ENCODE data around the gene AKR7A2.
A peak's percentile ranks its signal among the peaks of the same experiment; 100 is the strongest.
"Not testable (repeated sequence)": the region's sequence is repeated elsewhere in the genome, so short reads cannot be mapped to it uniquely, and the experiment has no call there.

AKR7A2 gene

DNA sequence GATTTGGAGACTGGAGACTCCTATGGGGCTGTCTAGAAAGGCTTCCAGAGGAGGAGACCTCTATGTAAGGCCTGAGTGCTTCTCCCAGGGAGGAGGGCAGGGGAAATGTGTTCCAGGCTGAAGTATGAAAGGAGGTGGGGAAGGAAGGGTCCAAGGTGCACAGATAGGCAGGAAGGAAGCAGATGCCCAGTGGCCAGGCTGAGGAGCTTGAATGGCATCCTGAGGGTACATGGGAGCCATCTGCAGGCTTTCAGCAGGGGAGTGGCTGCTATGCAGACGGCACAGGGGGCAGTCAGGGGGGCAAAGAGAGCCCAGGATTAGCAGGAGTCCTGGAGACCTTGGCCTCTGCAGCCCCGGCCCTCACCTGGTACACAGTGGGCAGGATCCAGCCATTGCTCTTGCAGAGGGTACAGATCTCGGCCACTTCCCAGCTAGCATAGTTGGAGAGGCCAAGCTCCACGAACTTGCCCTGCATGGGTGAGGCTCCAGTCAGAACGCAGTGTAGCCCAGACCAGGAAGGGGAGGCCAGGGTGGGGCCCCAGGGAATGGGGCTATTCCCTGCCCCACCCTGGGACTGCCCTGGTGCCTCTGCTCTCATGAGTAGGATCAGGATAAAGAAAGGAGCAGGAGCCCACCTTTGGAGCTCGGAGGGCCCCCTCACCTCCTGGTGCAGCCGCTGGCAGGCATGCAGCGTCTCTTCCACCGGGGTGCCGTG lies 4.0 kb downstream of the AKR7A2 start:
- DNase-seq (ENCODE audit: low read depth), result no peak

DNA sequence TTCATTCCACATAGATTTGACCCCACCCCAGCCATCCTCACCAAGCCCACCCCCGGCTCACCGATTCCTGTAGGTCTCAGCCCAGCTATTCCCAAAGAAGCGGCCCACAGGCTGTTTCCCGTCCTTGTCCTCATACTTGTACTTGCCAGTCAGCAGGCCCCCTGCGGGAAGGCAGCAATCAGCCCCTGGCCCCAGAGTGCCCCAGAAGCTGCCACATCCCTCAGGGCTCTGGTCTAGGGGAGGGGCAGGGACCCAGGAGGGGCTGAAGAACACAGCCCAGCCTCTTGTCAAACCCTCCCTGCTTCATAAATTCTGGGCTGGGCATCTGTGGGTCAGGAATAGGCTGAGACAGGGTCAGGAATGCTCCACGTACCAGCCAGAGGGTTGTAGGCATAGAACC lies 5.0 kb downstream of the AKR7A2 start:
- DNase-seq (ENCODE audit: low read depth), result no peak

GRCh38 chr1:19305880-19306279 lies 6.1 kb downstream of the AKR7A2 start:
- no peak for DNase-seq (ENCODE audit: low read depth)

GRCh38 chr1:19304081-19304480 lies 7.9 kb downstream of the AKR7A2 start:
- not testable (repeated sequence) for DNase-seq (ENCODE audit: low read depth)

GRCh38 chr1:19300211-19300610 lies 11.7 kb downstream of the AKR7A2 start:
- no peak for DNase-seq (ENCODE audit: low read depth)

DNA sequence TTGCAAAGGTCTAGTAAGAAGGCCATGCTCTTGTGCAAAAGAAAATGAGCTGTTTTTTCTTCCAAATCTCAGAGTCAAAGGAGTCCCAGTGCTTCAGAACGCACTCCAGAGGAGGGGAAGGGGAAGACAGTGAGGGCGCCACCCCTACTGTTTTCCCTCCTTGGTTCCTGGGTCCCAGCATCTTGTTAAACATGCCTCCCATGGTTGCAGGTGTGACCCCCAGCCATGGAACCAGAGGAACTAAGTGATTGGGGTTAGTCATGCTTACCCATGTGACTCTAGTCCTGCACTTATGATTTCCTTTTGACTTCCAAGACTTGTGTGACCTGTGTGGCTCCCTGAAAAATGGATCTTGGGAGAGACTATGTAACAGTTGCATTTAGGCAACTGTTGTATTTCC lies 17.3 kb downstream of the AKR7A2 start:
- DNase-seq (ENCODE audit: low read depth), result no peak

GRCh38 chr1:19289244-19289643 lies 22.7 kb downstream of the AKR7A2 start:
- no peak for DNase-seq (ENCODE audit: low read depth)

GRCh38 chr1:19288324-19289241 lies 23.4 kb downstream of the AKR7A2 start, which contains the start of gene AKR7A3:
TSS of gene AKR7A3 (minus strand) at chr1:19288770. CDS start at chr1:19288709, 61 bp downstream.
- peak; percentile 29 for DNase-seq (ENCODE audit: low read depth)

DNA sequence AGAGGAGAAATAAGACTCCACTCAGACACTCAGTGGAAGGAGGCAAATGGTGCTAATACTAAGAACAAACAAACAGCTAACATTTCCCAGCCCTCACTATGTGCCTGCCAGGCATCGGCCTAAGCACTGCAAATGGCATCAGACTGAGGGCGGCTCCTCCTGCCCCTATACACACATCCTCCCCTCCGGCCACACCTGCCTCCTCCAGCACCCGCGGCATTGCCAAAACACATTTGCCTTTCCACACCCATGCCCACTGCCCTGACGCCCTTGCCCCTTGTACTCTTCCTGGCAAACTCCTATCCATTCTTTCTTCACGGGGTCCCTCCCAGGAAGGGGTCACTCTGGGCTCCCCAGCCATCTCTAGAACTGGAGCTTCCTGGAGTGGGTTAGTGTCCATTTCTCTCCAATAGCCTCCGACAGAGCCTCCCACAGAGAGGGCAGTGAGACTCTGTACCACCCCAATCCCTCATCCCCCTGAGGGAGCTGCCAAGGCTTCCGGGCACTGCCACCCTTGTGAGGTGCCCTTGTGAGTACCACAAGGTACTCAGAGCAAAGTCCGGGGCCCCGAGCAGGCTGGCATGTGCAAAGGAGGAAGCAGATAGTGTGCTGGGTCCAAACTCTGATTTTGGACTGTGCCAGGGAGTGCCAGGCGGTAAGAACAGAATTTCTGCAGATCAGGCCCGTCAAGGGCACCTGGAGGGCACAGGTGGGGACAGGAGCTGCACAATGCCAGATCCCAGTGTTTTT lies 24.3 kb downstream of the AKR7A2 start:
- DNase-seq (ENCODE audit: low read depth), result no peak

GRCh38 chr1:19285807-19286206 lies 26.1 kb downstream of the AKR7A2 start:
- not testable (repeated sequence) for DNase-seq (ENCODE audit: low read depth)

- not testable (repeated sequence) for DNase-seq (ENCODE audit: low read depth)
Observed at GRCh38 chr1:19285366-19285765, 26.6 kb downstream of the AKR7A2 start.

DNA sequence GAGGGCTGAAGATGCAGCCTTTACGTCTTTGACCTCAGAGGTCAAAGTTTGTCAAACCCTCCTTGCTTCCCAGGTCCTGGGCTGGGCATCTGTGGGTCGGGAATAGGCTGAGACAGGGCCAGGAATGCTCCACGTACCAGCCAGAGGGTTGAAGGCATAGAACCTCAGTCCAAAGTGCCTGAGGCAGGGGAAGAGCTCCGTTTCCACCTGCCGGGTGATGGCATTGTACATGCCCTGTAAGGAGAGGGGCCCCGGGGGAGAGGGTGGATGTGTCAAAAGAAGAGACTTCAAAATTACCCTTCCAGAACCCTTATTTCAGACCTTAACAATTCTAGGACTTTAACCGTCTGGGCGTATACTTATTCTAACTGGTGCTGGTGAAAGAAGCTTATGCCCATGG lies 27.1 kb downstream of the AKR7A2 start:
- no peak for DNase-seq (ENCODE audit: low read depth)

DNA sequence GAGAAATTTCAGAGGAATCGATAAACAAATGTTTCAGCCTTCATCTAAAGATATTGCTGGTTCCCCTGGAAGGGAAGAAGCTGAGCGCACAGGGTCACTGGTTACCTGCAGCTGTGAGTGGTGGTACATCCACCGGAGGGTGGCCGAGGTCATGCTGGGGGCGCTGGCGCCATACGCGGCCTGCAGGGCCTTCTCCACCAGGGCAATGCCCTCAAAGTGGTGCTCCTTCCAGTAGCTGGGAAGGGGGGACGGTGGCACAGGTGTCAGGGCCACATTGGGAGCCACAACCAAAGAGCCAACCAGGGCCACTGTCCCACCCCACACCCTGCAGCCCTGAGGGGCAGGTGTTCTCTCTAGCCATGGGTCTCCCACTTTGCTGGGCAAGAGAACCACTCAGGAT lies 28.1 kb downstream of the AKR7A2 start:
- DNase-seq (ENCODE audit: low read depth), result no peak

DNA sequence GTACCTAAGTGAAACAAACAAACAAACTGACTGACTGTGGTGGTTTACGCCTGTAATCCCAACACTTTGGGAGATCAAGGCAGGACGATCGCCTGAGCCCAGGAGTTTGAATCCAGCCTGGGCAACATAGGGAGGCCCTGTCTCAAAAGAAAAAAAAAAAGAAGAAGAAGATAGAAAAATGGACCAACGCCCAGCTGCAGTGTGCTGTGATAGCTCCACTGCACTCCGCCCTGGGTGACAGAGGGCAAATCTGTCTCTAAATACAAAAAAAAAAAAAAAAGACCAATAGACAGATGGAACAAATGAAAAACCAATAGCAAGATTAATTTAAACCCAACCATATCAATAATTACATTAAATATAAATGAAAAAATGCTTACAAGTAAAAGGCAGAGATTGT lies 37.3 kb downstream of the AKR7A2 start:
- no peak for DNase-seq (ENCODE audit: low read depth)

GRCh38 chr1:19273844-19274531 lies 38.0 kb downstream of the AKR7A2 start:
- DNase-seq (ENCODE audit: low read depth), result not testable (repeated sequence)

- DNase-seq (ENCODE audit: low read depth), result no peak
Observed at GRCh38 chr1:19273106-19273843, 38.7 kb downstream of the AKR7A2 start.

DNA sequence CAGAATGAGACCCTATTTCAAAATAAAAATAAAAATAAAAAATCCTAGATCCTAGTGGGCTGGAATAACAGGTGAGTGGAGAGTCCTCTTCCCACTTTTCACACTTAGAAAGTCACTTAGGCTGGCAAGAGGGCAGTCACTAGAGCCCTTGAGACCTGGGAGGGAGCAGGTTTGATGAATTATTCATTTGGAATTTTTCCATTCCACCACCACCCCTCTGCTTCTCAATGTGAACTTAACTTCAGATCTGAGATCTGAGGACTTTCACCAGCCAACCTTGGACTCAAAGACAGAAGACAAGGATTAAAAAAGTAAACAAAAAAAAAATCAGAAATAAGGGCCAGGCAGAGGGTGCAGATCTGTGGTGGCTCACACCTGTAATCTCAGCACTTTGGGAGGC lies 39.9 kb downstream of the AKR7A2 start:
- no peak for DNase-seq (ENCODE audit: low read depth)

GRCh38 chr1:19270343-19270730 lies 41.6 kb downstream of the AKR7A2 start:
- not testable (repeated sequence) for DNase-seq (ENCODE audit: low read depth)

- DNase-seq (ENCODE audit: low read depth), result not testable (repeated sequence)
Observed at GRCh38 chr1:19269427-19270342, 42.3 kb downstream of the AKR7A2 start.

- DNase-seq (ENCODE audit: low read depth), result no peak
Observed at GRCh38 chr1:19268445-19268844, 43.5 kb downstream of the AKR7A2 start.

All from T follicular helper cell (primary cell).